ENCODE measurements around the gene SLC6A17.

The SLC6A17 gene

GRCh38 chr1:110150330-110151174, at the start of gene SLC6A17:
Gene SLC6A17 (plus strand): TSS chr1:110150494. CDS start chr1:110166930, 16,436 bp downstream.
- Histone ChIP-seq H3K27ac (ENCODE audit: low read length) (no peak within 1 kb of the TSS), H3K27me3 (ENCODE audit: insufficient read depth, low read length) (peaks cover 100% of the 10 kb centered on the region), H3K4me1 (ENCODE audit: insufficient read depth, low read length) (no peaks in the 10 kb centered on the region), H3K9ac (ENCODE audit: low read depth, low read length) (no peak within 1 kb of the TSS), H3K4me3 (ENCODE audit: low read length) (peak within 1 kb of the TSS; percentile 59; the same call in 1 of the 2 replicates), H3K9me3 (ENCODE audit: insufficient read depth, low read depth, low read length) (no peaks in the 10 kb centered on the region), H3K36me3 (ENCODE audit: insufficient read depth, low read depth, low read length) (no peaks in the 10 kb centered on the region)

GRCh38 chr1:110102081-110102480, 48.2 kb upstream of the SLC6A17 start:
- H3K9ac ChIP-seq (ENCODE audit: low read depth, low read length) = no peak overlapping the region
- H3K9me3 ChIP-seq (ENCODE audit: insufficient read depth, low read depth, low read length) = no peaks in the 10 kb centered on the region
- H3K4me1 ChIP-seq (ENCODE audit: insufficient read depth, low read length) = no peaks in the 10 kb centered on the region
- H3K4me3 ChIP-seq (ENCODE audit: low read length) = no peak overlapping the region
- no peaks in the 10 kb centered on the region for H3K36me3 ChIP-seq (ENCODE audit: insufficient read depth, low read depth, low read length)
- no peak overlapping the region for H3K27ac ChIP-seq (ENCODE audit: low read length)
- H3K27me3 ChIP-seq (ENCODE audit: insufficient read depth, low read length) = peaks cover 16% of the 10 kb centered on the region; the same call in 1 of the 2 replicates

- Histone ChIP-seq H3K4me3 (ENCODE audit: low read length) (no peak overlapping the region), H3K9me3 (ENCODE audit: insufficient read depth, low read depth, low read length) (no peaks in the 10 kb centered on the region), H3K27me3 (ENCODE audit: insufficient read depth, low read length) (peaks cover 21% of the 10 kb centered on the region; the same call in 1 of the 2 replicates), H3K27ac (ENCODE audit: low read length) (no peak overlapping the region), H3K9ac (ENCODE audit: low read depth, low read length) (no peak overlapping the region), H3K36me3 (ENCODE audit: insufficient read depth, low read depth, low read length) (no peaks in the 10 kb centered on the region), H3K4me1 (ENCODE audit: insufficient read depth, low read length) (no peaks in the 10 kb centered on the region)
Observed at GRCh38 chr1:110106013-110106941, 44.0 kb upstream of the SLC6A17 start.

GRCh38 chr1:110107867-110108469, 42.3 kb upstream of the SLC6A17 start:
- no peaks in the 10 kb centered on the region for H3K4me1 ChIP-seq (ENCODE audit: insufficient read depth, low read length)
- peaks cover 23% of the 10 kb centered on the region; the same call in 1 of the 2 replicates for H3K27me3 ChIP-seq (ENCODE audit: insufficient read depth, low read length)
- no peak overlapping the region for H3K4me3 ChIP-seq (ENCODE audit: low read length)
- H3K9me3 ChIP-seq (ENCODE audit: insufficient read depth, low read depth, low read length) = no peaks in the 10 kb centered on the region
- no peak overlapping the region for H3K27ac ChIP-seq (ENCODE audit: low read length)
- H3K36me3 ChIP-seq (ENCODE audit: insufficient read depth, low read depth, low read length) = no peaks in the 10 kb centered on the region
- no peak overlapping the region for H3K9ac ChIP-seq (ENCODE audit: low read depth, low read length)

- Histone ChIP-seq H3K27ac (ENCODE audit: low read length) (no peak overlapping the region), H3K4me3 (ENCODE audit: low read length) (no peak overlapping the region), H3K9ac (ENCODE audit: low read depth, low read length) (no peak overlapping the region), H3K27me3 (ENCODE audit: insufficient read depth, low read length) (peaks cover 13% of the 10 kb centered on the region; the same call in 1 of the 2 replicates), H3K4me1 (ENCODE audit: insufficient read depth, low read length) (no peaks in the 10 kb centered on the region), H3K9me3 (ENCODE audit: insufficient read depth, low read depth, low read length) (no peaks in the 10 kb centered on the region), H3K36me3 (ENCODE audit: insufficient read depth, low read depth, low read length) (no peaks in the 10 kb centered on the region)
Observed at GRCh38 chr1:110111081-110111480, 39.2 kb upstream of the SLC6A17 start.

GRCh38 chr1:110112143-110112542, 38.2 kb upstream of the SLC6A17 start, which contains the start of gene UBL4B:
Gene UBL4B (plus strand): TSS chr1:110112443. CDS start chr1:110112535, 92 bp downstream.
- Histone ChIP-seq H3K9me3 (ENCODE audit: insufficient read depth, low read depth, low read length) (no peaks in the 10 kb centered on the region), H3K27ac (ENCODE audit: low read length) (no peak within 1 kb of the TSS), H3K27me3 (ENCODE audit: insufficient read depth, low read length) (peaks cover 13% of the 10 kb centered on the region; the same call in 1 of the 2 replicates), H3K36me3 (ENCODE audit: insufficient read depth, low read depth, low read length) (no peaks in the 10 kb centered on the region), H3K4me1 (ENCODE audit: insufficient read depth, low read length) (no peaks in the 10 kb centered on the region), H3K9ac (ENCODE audit: low read depth, low read length) (no peak within 1 kb of the TSS), H3K4me3 (ENCODE audit: low read length) (no peak within 1 kb of the TSS)

- Histone ChIP-seq H3K9ac (ENCODE audit: low read depth, low read length) (no peak overlapping the region), H3K9me3 (ENCODE audit: insufficient read depth, low read depth, low read length) (no peaks in the 10 kb centered on the region), H3K4me1 (ENCODE audit: insufficient read depth, low read length) (no peaks in the 10 kb centered on the region), H3K36me3 (ENCODE audit: insufficient read depth, low read depth, low read length) (no peaks in the 10 kb centered on the region), H3K27me3 (ENCODE audit: insufficient read depth, low read length) (peaks cover 13% of the 10 kb centered on the region; the same call in 1 of the 2 replicates), H3K27ac (ENCODE audit: low read length) (no peak overlapping the region), H3K4me3 (ENCODE audit: low read length) (no peak overlapping the region)
Observed at GRCh38 chr1:110112656-110113055, 37.6 kb upstream of the SLC6A17 start.

GRCh38 chr1:110113551-110113950, 36.7 kb upstream of the SLC6A17 start:
- H3K27ac ChIP-seq (ENCODE audit: low read length) = no peak overlapping the region
- H3K4me3 ChIP-seq (ENCODE audit: low read length) = no peak overlapping the region
- H3K9ac ChIP-seq (ENCODE audit: low read depth, low read length) = no peak overlapping the region
- H3K27me3 ChIP-seq (ENCODE audit: insufficient read depth, low read length) = peaks cover 13% of the 10 kb centered on the region; the same call in 1 of the 2 replicates
- no peaks in the 10 kb centered on the region for H3K36me3 ChIP-seq (ENCODE audit: insufficient read depth, low read depth, low read length)
- no peaks in the 10 kb centered on the region for H3K4me1 ChIP-seq (ENCODE audit: insufficient read depth, low read length)
- H3K9me3 ChIP-seq (ENCODE audit: insufficient read depth, low read depth, low read length) = no peaks in the 10 kb centered on the region

- Histone ChIP-seq H3K27ac (ENCODE audit: low read length) (no peak overlapping the region), H3K9ac (ENCODE audit: low read depth, low read length) (no peak overlapping the region), H3K4me1 (ENCODE audit: insufficient read depth, low read length) (no peaks in the 10 kb centered on the region), H3K36me3 (ENCODE audit: insufficient read depth, low read depth, low read length) (no peaks in the 10 kb centered on the region), H3K4me3 (ENCODE audit: low read length) (no peak overlapping the region), H3K9me3 (ENCODE audit: insufficient read depth, low read depth, low read length) (no peaks in the 10 kb centered on the region), H3K27me3 (ENCODE audit: insufficient read depth, low read length) (peaks cover 13% of the 10 kb centered on the region; the same call in 1 of the 2 replicates)
Observed at GRCh38 chr1:110114173-110114572, 36.1 kb upstream of the SLC6A17 start.

- no peak overlapping the region for H3K9ac ChIP-seq (ENCODE audit: low read depth, low read length)
- H3K27me3 ChIP-seq (ENCODE audit: insufficient read depth, low read length) = peaks cover 13% of the 10 kb centered on the region; the same call in 1 of the 2 replicates
- H3K36me3 ChIP-seq (ENCODE audit: insufficient read depth, low read depth, low read length) = no peaks in the 10 kb centered on the region
- H3K4me3 ChIP-seq (ENCODE audit: low read length) = no peak overlapping the region
- no peak overlapping the region for H3K27ac ChIP-seq (ENCODE audit: low read length)
- H3K9me3 ChIP-seq (ENCODE audit: insufficient read depth, low read depth, low read length) = no peaks in the 10 kb centered on the region
- H3K4me1 ChIP-seq (ENCODE audit: insufficient read depth, low read length) = no peaks in the 10 kb centered on the region
Observed at GRCh38 chr1:110114784-110115183, 35.5 kb upstream of the SLC6A17 start.
